A673 (cell line): Measurements from ENCODE around the gene PKD1.
"Not testable (repeated sequence)": the region's sequence is repeated elsewhere in the genome, so short reads cannot be mapped to it uniquely, and the experiment has no call there.

ENCODE experiments used
- EZH2 ChIP-seq: fragments of 200-600 bp; sonication (generic); IDR thresholded peaks from 2 replicates; pipeline ENCODE4 v1.6.1; 2017; ENCODE audit warnings: borderline replicate concordance, low read depth, mild to moderate bottlenecking, mixed read lengths, antibody characterized with exemption, low read length; ENCODE audit not compliant: poor library complexity, severe bottlenecking
- TF ChIP-seq, protein P1 (sequence below): fragments of 300-800, 200-600 bp; sonication (generic); conservative IDR thresholded peaks from 2 replicates; pipeline ENCODE4 v1.5.1; 2017; ENCODE audit warnings: low read depth, mild to moderate bottlenecking, antibody characterized with exemption, low read length, moderate library complexity, mixed read lengths

DNA sequence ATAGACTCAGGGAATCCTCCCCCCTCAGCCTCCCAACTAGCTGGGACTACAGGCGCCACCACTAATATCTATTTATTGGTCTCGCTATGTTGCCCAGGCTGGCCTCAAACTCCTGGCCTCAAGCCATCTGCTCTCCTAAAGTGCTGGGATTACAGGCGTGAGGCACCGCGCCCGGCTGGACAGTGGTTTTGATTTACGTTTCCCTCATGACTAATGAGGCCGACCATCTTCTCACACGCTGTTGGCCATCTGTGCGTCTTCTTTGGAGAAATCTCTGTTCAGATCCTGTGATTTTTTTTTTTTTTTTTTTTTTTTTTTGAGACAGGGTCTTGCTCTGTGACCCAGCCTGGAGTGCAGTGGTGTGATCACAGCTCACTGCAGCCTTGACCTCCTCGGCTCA, 6.4 kb downstream of the PKD1 start:
- TF ChIP-seq, protein P1, sequence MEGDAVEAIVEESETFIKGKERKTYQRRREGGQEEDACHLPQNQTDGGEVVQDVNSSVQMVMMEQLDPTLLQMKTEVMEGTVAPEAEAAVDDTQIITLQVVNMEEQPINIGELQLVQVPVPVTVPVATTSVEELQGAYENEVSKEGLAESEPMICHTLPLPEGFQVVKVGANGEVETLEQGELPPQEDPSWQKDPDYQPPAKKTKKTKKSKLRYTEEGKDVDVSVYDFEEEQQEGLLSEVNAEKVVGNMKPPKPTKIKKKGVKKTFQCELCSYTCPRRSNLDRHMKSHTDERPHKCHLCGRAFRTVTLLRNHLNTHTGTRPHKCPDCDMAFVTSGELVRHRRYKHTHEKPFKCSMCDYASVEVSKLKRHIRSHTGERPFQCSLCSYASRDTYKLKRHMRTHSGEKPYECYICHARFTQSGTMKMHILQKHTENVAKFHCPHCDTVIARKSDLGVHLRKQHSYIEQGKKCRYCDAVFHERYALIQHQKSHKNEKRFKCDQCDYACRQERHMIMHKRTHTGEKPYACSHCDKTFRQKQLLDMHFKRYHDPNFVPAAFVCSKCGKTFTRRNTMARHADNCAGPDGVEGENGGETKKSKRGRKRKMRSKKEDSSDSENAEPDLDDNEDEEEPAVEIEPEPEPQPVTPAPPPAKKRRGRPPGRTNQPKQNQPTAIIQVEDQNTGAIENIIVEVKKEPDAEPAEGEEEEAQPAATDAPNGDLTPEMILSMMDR, result not testable (repeated sequence)
- TF ChIP-seq EZH2, result not testable (repeated sequence)
